ENCODE data around the gene UTP25.

DNA sequence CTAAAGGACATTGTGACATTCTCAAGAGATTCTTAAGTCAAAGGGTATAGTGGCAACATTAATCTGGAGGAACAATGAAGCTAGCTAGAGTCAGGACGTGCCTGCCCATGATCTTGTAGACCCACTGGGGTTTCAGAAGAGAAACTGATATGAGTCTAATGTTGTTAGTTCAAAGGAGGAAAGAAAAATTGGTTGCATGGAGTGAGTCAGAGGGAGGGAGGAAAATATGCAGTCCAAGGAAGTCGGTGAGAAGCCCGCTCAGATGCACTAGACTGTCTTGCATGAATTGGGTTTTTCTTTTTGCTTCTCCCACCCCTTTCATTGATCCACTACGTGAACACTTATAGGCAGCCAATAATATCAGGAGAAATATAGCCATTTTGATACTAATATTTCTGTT, 56.5 kb downstream of the UTP25 start:
- TF ChIP-seq, protein P1, sequence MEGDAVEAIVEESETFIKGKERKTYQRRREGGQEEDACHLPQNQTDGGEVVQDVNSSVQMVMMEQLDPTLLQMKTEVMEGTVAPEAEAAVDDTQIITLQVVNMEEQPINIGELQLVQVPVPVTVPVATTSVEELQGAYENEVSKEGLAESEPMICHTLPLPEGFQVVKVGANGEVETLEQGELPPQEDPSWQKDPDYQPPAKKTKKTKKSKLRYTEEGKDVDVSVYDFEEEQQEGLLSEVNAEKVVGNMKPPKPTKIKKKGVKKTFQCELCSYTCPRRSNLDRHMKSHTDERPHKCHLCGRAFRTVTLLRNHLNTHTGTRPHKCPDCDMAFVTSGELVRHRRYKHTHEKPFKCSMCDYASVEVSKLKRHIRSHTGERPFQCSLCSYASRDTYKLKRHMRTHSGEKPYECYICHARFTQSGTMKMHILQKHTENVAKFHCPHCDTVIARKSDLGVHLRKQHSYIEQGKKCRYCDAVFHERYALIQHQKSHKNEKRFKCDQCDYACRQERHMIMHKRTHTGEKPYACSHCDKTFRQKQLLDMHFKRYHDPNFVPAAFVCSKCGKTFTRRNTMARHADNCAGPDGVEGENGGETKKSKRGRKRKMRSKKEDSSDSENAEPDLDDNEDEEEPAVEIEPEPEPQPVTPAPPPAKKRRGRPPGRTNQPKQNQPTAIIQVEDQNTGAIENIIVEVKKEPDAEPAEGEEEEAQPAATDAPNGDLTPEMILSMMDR (IDR thresholded peaks at IDR 0.05) = no peak
- no peak for TF ChIP-seq POLR2A (IDR thresholded peaks at IDR 0.05)

Measured in adrenal gland (tissue), 5 donors.